Measurements from ENCODE around the gene SCN2B. TPM values are rescaled to one million over a fixed set of nuclear protein-coding genes. Genes with fewer than 3 reads are reported as not detected.
A peak's percentile ranks its signal among the peaks of the same experiment; 100 is the strongest.

Gene SCN2B
- total and polyA plus RNA-seq, 5 donors from 2014 or later, result not detected

DNA sequence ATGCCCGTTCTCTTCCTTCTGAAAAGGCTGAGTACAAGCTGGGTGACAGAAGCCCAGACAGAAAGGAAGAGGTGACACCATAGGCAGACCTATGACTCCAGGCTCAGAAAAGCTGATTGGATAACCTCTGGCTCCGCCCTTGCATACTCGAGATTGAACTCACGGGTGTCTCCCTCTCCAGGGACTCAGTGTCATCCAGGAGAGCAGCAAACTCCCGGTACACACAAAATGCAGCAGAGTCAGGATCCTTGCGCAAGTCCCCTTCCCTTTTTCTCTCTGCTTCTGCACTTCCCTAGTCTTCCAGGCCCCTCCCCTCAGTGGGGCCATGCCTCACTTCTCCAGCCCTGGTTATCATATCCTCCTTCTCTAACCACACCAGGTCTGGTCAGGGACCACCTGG is 33.6 kb downstream of the SCN2B start:
- Histone ChIP-seq H3K27ac (ENCODE audit: insufficient read depth, low read length, poor library complexity, severe bottlenecking) (no peak overlapping the region), H3K4me3 (ENCODE audit: low read depth, low read length) (no peak overlapping the region), H3K9me3 (ENCODE audit: control insufficient read depth in 2 of 2, low read length in 2 of 2) (no peaks in the 10 kb centered on the region), H3K27me3 (ENCODE audit: control insufficient read depth, insufficient read depth, low read length) (peaks cover 29% of the 10 kb centered on the region), H3K4me1 (ENCODE audit: control insufficient read depth, insufficient read depth, low read length, poor library complexity, severe bottlenecking) (peaks cover 7% of the 10 kb centered on the region), H3K36me3 (ENCODE audit: control insufficient read depth, insufficient read depth, low read length) (no peaks in the 10 kb centered on the region)
- peaks cover 0 to 1% (median 0%) of the 10 kb centered on the region in 7 donors for H3K9me3 Mint-ChIP-seq
- H3K36me3 Mint-ChIP-seq, result no peaks in the 10 kb centered on the region
- H3K4me1 Mint-ChIP-seq, result peaks cover 0 to 3% (median 0%) of the 10 kb centered on the region in 4 donors
- peak in 1 of 2 donors; percentile 23 for ATAC-seq (ENCODE audit: low read depth in 2 of 2)
- H3K4me3 Mint-ChIP-seq, result no peak overlapping the region
- peak in 1 of 3 donors; percentile 17 for DNase-seq
- peaks cover 70% of the 10 kb centered on the region for H3K27me3 Mint-ChIP-seq
- no peak overlapping the region for H3K27ac Mint-ChIP-seq

DNA sequence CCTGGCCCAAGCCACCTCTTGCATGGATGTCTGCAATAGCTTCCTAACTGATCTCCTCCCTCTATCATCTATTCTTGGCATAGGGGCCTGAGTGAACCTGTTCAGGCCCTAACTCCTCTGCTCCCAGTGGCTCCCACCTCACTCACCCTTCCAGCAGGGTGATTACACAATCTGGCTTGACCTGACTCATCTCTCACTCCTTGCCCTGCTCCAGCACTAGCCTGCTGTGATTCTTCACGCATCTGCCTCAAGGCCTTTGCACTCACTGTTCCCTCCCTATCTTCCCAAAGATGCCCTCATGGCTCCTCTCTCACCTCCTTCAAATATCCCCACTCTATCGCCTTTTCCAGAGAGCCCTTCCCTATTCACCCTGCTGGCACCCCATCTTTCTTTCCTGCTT is 34.4 kb downstream of the SCN2B start:
- Mint-ChIP-seq H3K4me1 (peaks cover 0 to 3% (median 0%) of the 10 kb centered on the region in 4 donors), H3K4me3 (no peak overlapping the region), H3K9me3 (peaks cover 0 to 1% (median 0%) of the 10 kb centered on the region in 7 donors), H3K27me3 (peaks cover 63% of the 10 kb centered on the region), H3K36me3 (no peaks in the 10 kb centered on the region), H3K27ac (no peak overlapping the region)
- no peak overlapping the region for H3K4me3 ChIP-seq (ENCODE audit: low read depth, low read length)
- peaks cover 7% of the 10 kb centered on the region for H3K4me1 ChIP-seq (ENCODE audit: control insufficient read depth, insufficient read depth, low read length, poor library complexity, severe bottlenecking)
- no peak for ATAC-seq (ENCODE audit: low read depth in 2 of 2)
- no peak overlapping the region for H3K27ac ChIP-seq (ENCODE audit: insufficient read depth, low read length, poor library complexity, severe bottlenecking)
- DNase-seq, result no peak
- H3K9me3 ChIP-seq (ENCODE audit: control insufficient read depth in 2 of 2, low read length in 2 of 2), result no peaks in the 10 kb centered on the region
- no peaks in the 10 kb centered on the region for H3K36me3 ChIP-seq (ENCODE audit: control insufficient read depth, insufficient read depth, low read length)
- H3K27me3 ChIP-seq (ENCODE audit: control insufficient read depth, insufficient read depth, low read length), result peaks cover 29% of the 10 kb centered on the region

DNA sequence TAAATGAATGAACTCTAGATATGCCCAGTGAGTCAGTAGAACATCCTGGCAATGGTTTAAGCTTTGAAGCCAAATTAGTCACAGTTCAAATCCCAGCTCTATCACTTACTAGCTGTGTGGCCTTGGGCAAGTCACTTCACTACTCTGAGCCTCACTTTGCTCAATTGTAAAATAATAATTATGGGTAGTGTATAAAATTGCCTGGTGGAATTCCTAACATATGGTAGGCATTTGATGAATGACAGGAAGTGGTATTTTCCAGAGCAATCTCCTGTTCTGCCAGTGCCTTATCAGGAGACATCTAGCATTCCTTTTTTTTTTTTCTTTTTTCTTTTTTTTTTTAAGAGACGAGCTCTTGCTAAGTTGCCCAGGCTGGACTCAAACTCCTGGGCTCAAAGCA is 36.9 kb downstream of the SCN2B start:
- H3K27ac ChIP-seq (ENCODE audit: insufficient read depth, low read length, poor library complexity, severe bottlenecking), result no peak overlapping the region
- no peaks in the 10 kb centered on the region for H3K4me1 ChIP-seq (ENCODE audit: control insufficient read depth, insufficient read depth, low read length, poor library complexity, severe bottlenecking)
- Mint-ChIP-seq H3K27ac (no peak overlapping the region), H3K27me3 (peaks cover 52% of the 10 kb centered on the region), H3K4me1 (no peaks in the 10 kb centered on the region), H3K9me3 (no peaks in the 10 kb centered on the region), H3K36me3 (no peaks in the 10 kb centered on the region), H3K4me3 (no peak overlapping the region)
- DNase-seq (no peak), ATAC-seq (ENCODE audit: low read depth in 2 of 2) (no peak)
- H3K9me3 ChIP-seq (ENCODE audit: control insufficient read depth in 2 of 2, low read length in 2 of 2), result no peaks in the 10 kb centered on the region
- peaks cover 29% of the 10 kb centered on the region for H3K27me3 ChIP-seq (ENCODE audit: control insufficient read depth, insufficient read depth, low read length)
- H3K36me3 ChIP-seq (ENCODE audit: control insufficient read depth, insufficient read depth, low read length), result no peaks in the 10 kb centered on the region
- no peak overlapping the region for H3K4me3 ChIP-seq (ENCODE audit: low read depth, low read length)

DNA sequence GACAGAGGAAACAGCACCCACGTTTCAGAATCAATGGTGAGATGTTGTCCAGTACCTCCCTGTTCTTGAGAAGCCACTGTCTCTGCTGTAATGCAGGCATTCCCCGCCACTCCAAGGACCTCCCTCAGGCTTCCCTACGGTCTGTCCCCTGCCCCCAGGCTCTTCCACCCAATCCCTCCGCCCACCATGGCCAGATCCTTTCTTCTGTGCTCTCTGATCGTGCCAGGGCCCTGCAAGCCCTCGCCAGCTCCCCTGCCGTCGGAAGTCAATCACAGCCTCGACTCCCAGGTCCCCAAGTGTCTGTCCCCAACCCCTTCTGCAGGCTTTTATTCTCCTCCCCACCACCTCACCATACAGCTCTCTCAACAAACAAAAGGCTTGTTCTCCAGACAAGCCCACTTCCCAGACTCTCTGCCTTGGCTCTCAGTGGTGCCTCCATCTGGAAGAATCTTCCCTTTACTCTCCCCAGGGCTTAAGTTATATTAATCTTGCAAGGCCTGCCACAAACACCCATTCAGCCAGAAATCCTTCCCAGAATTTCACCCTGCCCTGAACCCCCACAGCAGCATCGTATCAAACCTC is 37.5 kb downstream of the SCN2B start:
- no peaks in the 10 kb centered on the region for H3K4me1 Mint-ChIP-seq
- H3K4me3 ChIP-seq (ENCODE audit: low read depth, low read length), result no peak overlapping the region
- H3K27me3 ChIP-seq (ENCODE audit: control insufficient read depth, insufficient read depth, low read length), result peaks cover 26% of the 10 kb centered on the region
- ATAC-seq (ENCODE audit: low read depth in 2 of 2) (no peak), DNase-seq (no peak)
- no peak overlapping the region for H3K4me3 Mint-ChIP-seq
- peaks cover 51% of the 10 kb centered on the region for H3K27me3 Mint-ChIP-seq
- H3K9me3 ChIP-seq (ENCODE audit: control insufficient read depth in 2 of 2, low read length in 2 of 2), result no peaks in the 10 kb centered on the region
- no peaks in the 10 kb centered on the region for H3K36me3 ChIP-seq (ENCODE audit: control insufficient read depth, insufficient read depth, low read length)
- H3K27ac ChIP-seq (ENCODE audit: insufficient read depth, low read length, poor library complexity, severe bottlenecking), result no peak overlapping the region
- no peaks in the 10 kb centered on the region for H3K36me3 Mint-ChIP-seq
- no peaks in the 10 kb centered on the region for H3K4me1 ChIP-seq (ENCODE audit: control insufficient read depth, insufficient read depth, low read length, poor library complexity, severe bottlenecking)
- H3K9me3 Mint-ChIP-seq, result no peaks in the 10 kb centered on the region
- H3K27ac Mint-ChIP-seq, result peak overlapping the region in 1 of 3 donors; percentile 72

DNA sequence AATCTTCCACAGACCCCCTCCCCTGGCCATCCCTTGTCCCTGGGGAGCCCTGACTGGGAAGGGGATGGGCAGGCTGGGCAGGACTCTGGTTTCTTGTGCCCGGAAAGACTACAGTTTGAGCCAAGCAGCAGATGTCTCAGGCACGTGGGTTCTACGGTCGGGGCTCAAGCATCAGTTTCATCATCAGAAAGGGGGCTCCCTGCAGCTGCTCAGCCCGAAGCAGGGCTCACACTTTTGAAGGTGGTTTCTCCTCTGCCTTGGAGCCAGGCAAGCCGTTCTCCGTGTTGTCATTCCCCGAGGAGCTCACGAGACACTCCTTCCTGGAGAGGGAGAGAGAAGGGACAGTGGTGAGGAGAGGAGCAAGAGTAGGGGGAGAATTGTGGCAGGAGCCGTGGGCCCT is 39.6 kb downstream of the SCN2B start:
- Mint-ChIP-seq H3K9me3 (no peaks in the 10 kb centered on the region), H3K27me3 (peaks cover 40% of the 10 kb centered on the region), H3K4me3 (peak overlapping the region in 1 of 4 donors; percentile 34), H3K36me3 (no peaks in the 10 kb centered on the region), H3K4me1 (no peaks in the 10 kb centered on the region), H3K27ac (no peak overlapping the region)
- no peaks in the 10 kb centered on the region for H3K36me3 ChIP-seq (ENCODE audit: control insufficient read depth, insufficient read depth, low read length)
- H3K9me3 ChIP-seq (ENCODE audit: control insufficient read depth in 2 of 2, low read length in 2 of 2), result no peaks in the 10 kb centered on the region
- H3K27ac ChIP-seq (ENCODE audit: insufficient read depth, low read length, poor library complexity, severe bottlenecking), result no peak overlapping the region
- ATAC-seq (ENCODE audit: low read depth in 2 of 2), result no peak
- no peak for DNase-seq
- no peaks in the 10 kb centered on the region for H3K4me1 ChIP-seq (ENCODE audit: control insufficient read depth, insufficient read depth, low read length, poor library complexity, severe bottlenecking)
- peaks cover 12% of the 10 kb centered on the region for H3K27me3 ChIP-seq (ENCODE audit: control insufficient read depth, insufficient read depth, low read length)
- H3K4me3 ChIP-seq (ENCODE audit: low read depth, low read length), result no peak overlapping the region

DNA sequence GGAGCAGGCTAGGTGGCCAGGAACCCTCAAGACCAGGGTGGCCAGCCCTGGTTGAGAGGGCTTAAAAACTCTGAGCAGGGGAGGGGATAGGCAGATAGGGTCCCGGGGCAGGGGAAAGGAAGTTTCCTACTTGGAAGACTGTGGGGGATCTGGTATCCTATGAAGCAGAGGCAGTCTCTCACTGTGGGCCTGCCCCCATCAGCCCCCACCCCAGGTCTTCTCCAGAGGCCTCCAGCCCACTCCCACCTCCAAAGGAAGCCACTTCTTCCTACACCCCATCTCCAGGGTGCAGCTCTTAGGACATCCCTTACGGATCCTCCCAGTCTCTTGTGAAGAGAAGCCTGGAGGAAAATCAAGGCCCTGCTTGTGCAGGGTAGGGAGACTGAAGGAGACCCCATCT is 40.1 kb downstream of the SCN2B start:
- DNase-seq, result no peak
- Mint-ChIP-seq H3K36me3 (no peaks in the 10 kb centered on the region), H3K27me3 (peaks cover 35% of the 10 kb centered on the region), H3K4me1 (no peaks in the 10 kb centered on the region), H3K27ac (no peak overlapping the region), H3K9me3 (no peaks in the 10 kb centered on the region), H3K4me3 (peak overlapping the region in 1 of 4 donors; percentile 34)
- peaks cover 12% of the 10 kb centered on the region for H3K27me3 ChIP-seq (ENCODE audit: control insufficient read depth, insufficient read depth, low read length)
- no peaks in the 10 kb centered on the region for H3K4me1 ChIP-seq (ENCODE audit: control insufficient read depth, insufficient read depth, low read length, poor library complexity, severe bottlenecking)
- H3K36me3 ChIP-seq (ENCODE audit: control insufficient read depth, insufficient read depth, low read length), result no peaks in the 10 kb centered on the region
- ATAC-seq (ENCODE audit: low read depth in 2 of 2), result no peak
- no peak overlapping the region for H3K27ac ChIP-seq (ENCODE audit: insufficient read depth, low read length, poor library complexity, severe bottlenecking)
- H3K4me3 ChIP-seq (ENCODE audit: low read depth, low read length), result no peak overlapping the region
- no peaks in the 10 kb centered on the region for H3K9me3 ChIP-seq (ENCODE audit: control insufficient read depth in 2 of 2, low read length in 2 of 2)

DNA sequence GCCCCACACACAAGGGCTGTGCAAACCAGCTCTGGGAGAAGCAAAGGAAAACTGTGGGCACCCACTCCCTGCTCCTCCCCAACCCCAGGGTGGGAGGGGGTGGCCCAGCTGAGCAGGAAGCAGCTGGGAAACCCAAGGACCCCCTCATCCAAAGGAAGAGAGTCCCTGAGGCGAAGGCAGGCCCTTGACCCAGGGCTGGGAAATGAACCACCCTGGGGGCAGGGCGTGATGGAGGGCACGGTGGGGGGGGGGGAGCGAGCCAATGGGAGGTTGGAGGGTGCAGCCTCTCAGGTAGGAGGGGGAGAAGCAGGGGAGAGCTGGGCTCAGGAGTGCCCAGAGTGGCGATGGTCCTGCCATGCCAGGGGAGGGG is 40.7 kb downstream of the SCN2B start:
- ATAC-seq (ENCODE audit: low read depth in 2 of 2) (no peak), DNase-seq (no peak)
- Histone ChIP-seq H3K4me1 (ENCODE audit: control insufficient read depth, insufficient read depth, low read length, poor library complexity, severe bottlenecking) (no peaks in the 10 kb centered on the region), H3K9me3 (ENCODE audit: control insufficient read depth in 2 of 2, low read length in 2 of 2) (no peaks in the 10 kb centered on the region), H3K4me3 (ENCODE audit: low read depth, low read length) (no peak overlapping the region), H3K27ac (ENCODE audit: insufficient read depth, low read length, poor library complexity, severe bottlenecking) (no peak overlapping the region), H3K27me3 (ENCODE audit: control insufficient read depth, insufficient read depth, low read length) (peaks cover 12% of the 10 kb centered on the region), H3K36me3 (ENCODE audit: control insufficient read depth, insufficient read depth, low read length) (no peaks in the 10 kb centered on the region)
- Mint-ChIP-seq H3K4me1 (no peaks in the 10 kb centered on the region), H3K4me3 (no peak overlapping the region), H3K27me3 (peaks cover 32% of the 10 kb centered on the region), H3K27ac (no peak overlapping the region), H3K36me3 (no peaks in the 10 kb centered on the region), H3K9me3 (peaks cover 0 to 1% (median 0%) of the 10 kb centered on the region in 7 donors)

DNA sequence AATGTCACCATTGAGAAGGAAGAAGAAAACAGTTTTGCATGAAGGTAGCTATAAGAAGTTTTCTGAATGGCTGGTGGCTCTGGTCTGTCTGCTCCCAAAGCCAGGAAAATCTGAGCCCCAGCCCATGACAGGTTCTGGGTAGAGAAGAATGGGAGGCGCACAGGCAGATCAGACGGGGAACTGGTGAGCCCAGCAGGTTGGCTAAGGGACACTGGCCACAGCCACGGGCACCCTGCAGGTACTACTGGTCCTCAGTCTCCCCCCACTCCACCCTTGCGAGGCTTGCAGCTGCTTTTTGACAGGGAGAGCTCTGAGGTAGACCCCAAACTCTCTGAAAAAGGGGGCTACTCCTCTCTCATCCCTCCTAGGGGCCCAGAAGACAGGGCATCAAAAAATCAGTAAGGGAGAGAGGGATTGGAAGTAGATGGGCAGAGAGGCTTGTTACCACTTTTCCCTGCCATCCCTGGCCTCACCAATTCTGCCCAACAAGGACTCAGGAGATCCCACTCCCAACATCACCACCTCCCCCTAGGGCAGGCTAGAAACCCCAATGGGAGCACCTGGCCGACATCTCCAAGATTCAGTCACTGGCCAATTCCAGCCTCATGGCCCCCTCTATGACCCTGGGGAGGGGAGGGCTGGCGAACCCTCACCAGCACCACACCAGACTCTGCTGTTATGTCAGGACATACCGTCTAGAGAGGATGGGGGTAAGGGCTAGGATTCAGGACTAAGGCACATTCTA is 41.2 kb downstream of the SCN2B start:
- no peak overlapping the region for H3K4me3 ChIP-seq (ENCODE audit: low read depth, low read length)
- ATAC-seq (ENCODE audit: low read depth in 2 of 2), result no peak
- H3K9me3 ChIP-seq (ENCODE audit: control insufficient read depth in 2 of 2, low read length in 2 of 2), result no peaks in the 10 kb centered on the region
- H3K36me3 ChIP-seq (ENCODE audit: control insufficient read depth, insufficient read depth, low read length), result no peaks in the 10 kb centered on the region
- Mint-ChIP-seq H3K4me1 (no peaks in the 10 kb centered on the region), H3K27ac (no peak overlapping the region), H3K9me3 (peaks cover 0 to 2% (median 0%) of the 10 kb centered on the region in 7 donors), H3K27me3 (peaks cover 33% of the 10 kb centered on the region), H3K36me3 (no peaks in the 10 kb centered on the region), H3K4me3 (no peak overlapping the region)
- no peak overlapping the region for H3K27ac ChIP-seq (ENCODE audit: insufficient read depth, low read length, poor library complexity, severe bottlenecking)
- no peaks in the 10 kb centered on the region for H3K4me1 ChIP-seq (ENCODE audit: control insufficient read depth, insufficient read depth, low read length, poor library complexity, severe bottlenecking)
- H3K27me3 ChIP-seq (ENCODE audit: control insufficient read depth, insufficient read depth, low read length), result peaks cover 9% of the 10 kb centered on the region
- no peak for DNase-seq

All from CD4-positive, CD25-positive, alpha-beta regulatory T cell (primary cell).